NCI-H146 treated with DMSO at 0.1 percent for 48 hours (cell line): Measurements from ENCODE around the gene PPP2R2B.
A peak's percentile ranks its signal among the peaks of the same experiment; 100 is the strongest.
"Not testable (repeated sequence)": the region's sequence is repeated elsewhere in the genome, so short reads cannot be mapped to it uniquely, and the experiment has no call there.

Experiments used
- DNase-seq: peaks from one replicate; lab custom pipeline; 2025; ENCODE audit not compliant: unreplicated experiment; lab: John Stamatoyannopoulos, UW

The PPP2R2B gene

GRCh38 chr5:146751781-146752401 is 126.7 kb downstream of the PPP2R2B start:
- no peak for DNase-seq

- peak; percentile 13 for DNase-seq
Measured at GRCh38 chr5:146751054-146751453, 127.5 kb downstream of the PPP2R2B start.

GRCh38 chr5:146748533-146748932 is 130.0 kb downstream of the PPP2R2B start:
- no peak for DNase-seq

GRCh38 chr5:146745931-146746577 is 132.5 kb downstream of the PPP2R2B start:
- peak; percentile 54 for DNase-seq

- no peak for DNase-seq
Measured at GRCh38 chr5:146744068-146744745, 134.3 kb downstream of the PPP2R2B start.

- no peak for DNase-seq
Measured at GRCh38 chr5:146734936-146735577, 143.5 kb downstream of the PPP2R2B start.

- no peak for DNase-seq
Measured at GRCh38 chr5:146732962-146733361, 145.6 kb downstream of the PPP2R2B start.

GRCh38 chr5:146731909-146732659 is 146.5 kb downstream of the PPP2R2B start:
- no peak for DNase-seq

GRCh38 chr5:146728746-146729145 is 149.8 kb downstream of the PPP2R2B start:
- DNase-seq = not testable (repeated sequence)

GRCh38 chr5:146726891-146727290 is 151.7 kb downstream of the PPP2R2B start:
- no peak for DNase-seq

GRCh38 chr5:146726020-146726419 is 152.5 kb downstream of the PPP2R2B start:
- no peak for DNase-seq

GRCh38 chr5:146725025-146725424 is 153.5 kb downstream of the PPP2R2B start:
- DNase-seq = no peak

- no peak for DNase-seq
Measured at GRCh38 chr5:146722361-146722779, 156.2 kb downstream of the PPP2R2B start.

GRCh38 chr5:146721073-146721815 is 157.3 kb downstream of the PPP2R2B start:
- DNase-seq = no peak

- DNase-seq = no peak
Measured at GRCh38 chr5:146720107-146720506, 158.4 kb downstream of the PPP2R2B start.

GRCh38 chr5:146719179-146719578 is 159.4 kb downstream of the PPP2R2B start:
- DNase-seq = no peak

GRCh38 chr5:146718609-146719008 is 159.9 kb downstream of the PPP2R2B start:
- DNase-seq = no peak

GRCh38 chr5:146717951-146718350 is 160.6 kb downstream of the PPP2R2B start:
- DNase-seq = no peak

GRCh38 chr5:146716636-146717035 is 161.9 kb downstream of the PPP2R2B start:
- DNase-seq = no peak

GRCh38 chr5:146710348-146710747 is 168.2 kb downstream of the PPP2R2B start:
- no peak for DNase-seq
